Activated CD4-positive, CD25-positive, alpha-beta regulatory T cell treated with anti-CD3 and anti-CD28 coated beads, Interleukin-2, amount 50 U/mL, for 24 hours (primary cell): ENCODE results near the gene CCNO.

Experiments
- ATAC-seq, 2 donors: fragments of 150-1000 bp; cut with Tn5 transposase; one replicate each; pipeline ENCODE4 v1.10.0; 2021; ENCODE audit warnings: mild to moderate bottlenecking in 1 of 2, moderate library complexity in 1 of 2

CCNO gene

GRCh38 chr5:55222985-55223811 is 10.2 kb downstream of the CCNO start:
- no peak for ATAC-seq

- no peak for ATAC-seq
These were observed 11.1 kb downstream of the CCNO start for GRCh38 chr5:55222092-55222984.

- peak in 1 of 2 donors; percentile 7 for ATAC-seq
These were observed 12.8 kb downstream of the CCNO start for GRCh38 chr5:55220433-55221185.

GRCh38 chr5:55219770-55220169 is 13.6 kb downstream of the CCNO start:
- ATAC-seq, result no peak

GRCh38 chr5:55218967-55219366 is 14.4 kb downstream of the CCNO start:
- ATAC-seq, result no peak

GRCh38 chr5:55211184-55211874 is 22.1 kb downstream of the CCNO start:
- no peak for ATAC-seq

GRCh38 chr5:55205001-55205400 is 28.4 kb downstream of the CCNO start:
- no peak for ATAC-seq

GRCh38 chr5:55191165-55191564 is 42.2 kb downstream of the CCNO start:
- no peak for ATAC-seq

- no peak for ATAC-seq
These were observed 44.5 kb downstream of the CCNO start for GRCh38 chr5:55188656-55189540.

- ATAC-seq, result no peak
These were observed 46.0 kb downstream of the CCNO start for GRCh38 chr5:55187370-55187769.
